NCI-H1105 treated with DMSO at 0.1 percent for 48 hours (cell line): ENCODE results near the gene SLC8A1.
"Not testable (repeated sequence)": the region's sequence is repeated elsewhere in the genome, so short reads cannot be mapped to it uniquely, and the experiment has no call there.

Source experiments
- DNase-seq: peaks from one replicate; lab custom pipeline; 2025; lab: John Stamatoyannopoulos, UW

The SLC8A1 gene

DNA sequence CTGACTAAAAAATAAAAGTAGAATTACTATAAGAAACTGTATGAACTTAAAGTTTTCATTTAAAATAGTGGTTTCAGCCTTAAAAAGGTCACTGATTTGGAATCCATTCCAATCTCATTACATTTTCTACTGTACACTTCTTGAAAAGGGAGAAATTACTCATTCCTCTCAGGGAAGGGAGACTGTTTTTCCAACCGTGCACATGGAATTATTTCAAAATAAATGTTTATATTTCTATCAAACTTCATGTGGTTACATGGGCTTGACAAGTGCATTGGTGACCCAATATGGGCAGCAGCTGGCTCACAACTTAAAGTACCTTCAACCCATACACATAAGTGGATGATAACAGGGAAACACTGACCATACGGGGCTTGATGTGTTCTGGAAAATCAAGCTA lies 348.3 kb downstream of the SLC8A1 start:
- DNase-seq = no peak

DNA sequence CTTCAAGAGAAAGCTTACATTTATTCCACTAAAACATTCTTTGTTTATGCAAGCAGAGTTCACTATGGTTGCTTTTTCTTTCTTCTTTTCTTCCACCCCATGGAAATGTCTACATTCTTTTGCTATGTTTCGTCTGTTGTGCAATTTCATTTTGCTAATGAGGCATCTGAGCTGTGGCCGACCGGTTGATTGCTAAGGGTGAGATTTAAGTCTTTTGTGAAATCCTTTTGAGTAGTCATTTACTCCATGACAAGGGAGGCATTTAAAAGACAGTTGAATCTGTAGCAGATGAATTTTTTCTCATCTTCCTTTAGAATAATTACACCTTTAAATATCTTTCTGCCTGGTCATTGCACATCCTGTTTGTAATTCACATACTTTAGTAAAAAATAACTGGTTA lies 348.7 kb downstream of the SLC8A1 start:
- DNase-seq = no peak

DNA sequence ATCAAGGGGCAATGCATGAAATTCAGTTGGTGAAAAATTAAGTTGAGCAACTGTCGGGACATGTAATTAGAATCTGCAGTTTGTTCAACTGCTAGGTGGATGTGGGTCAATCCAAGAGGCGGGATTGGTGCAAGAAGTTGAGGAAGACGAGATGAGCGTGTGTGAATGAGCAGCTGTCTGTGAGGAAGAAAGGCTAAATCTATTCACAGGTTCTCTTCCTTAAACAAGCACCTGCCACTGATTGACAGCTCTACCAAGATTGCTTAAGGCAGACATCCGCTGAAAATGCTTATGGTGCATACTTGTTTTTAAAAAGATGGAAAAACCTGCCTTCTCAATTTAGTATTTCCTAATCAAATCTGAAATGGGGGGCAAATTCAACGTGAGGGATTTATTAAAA lies 349.4 kb downstream of the SLC8A1 start:
- no peak for DNase-seq

DNA sequence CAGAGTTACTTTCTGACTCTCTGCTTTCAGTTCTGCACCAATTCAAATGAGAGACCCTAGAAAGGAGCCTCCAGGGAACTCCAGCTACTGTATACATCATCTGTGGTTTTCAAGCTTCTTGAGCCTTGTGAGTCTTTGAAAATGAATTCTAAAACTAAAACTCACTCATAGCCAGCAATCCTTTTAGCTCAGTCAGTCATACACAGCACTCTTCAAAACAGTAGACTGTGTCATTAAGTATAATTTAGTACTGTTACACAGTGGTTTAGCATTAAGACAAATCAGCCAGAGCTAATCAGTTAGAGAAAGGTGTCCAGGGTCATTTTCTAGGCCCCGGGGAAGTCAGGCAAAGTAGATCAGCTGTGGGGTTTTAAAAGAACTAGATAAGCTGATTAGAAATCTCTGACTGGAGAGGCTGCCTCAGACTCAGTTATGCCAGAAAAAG lies 350.7 kb downstream of the SLC8A1 start:
- DNase-seq = no peak

DNA sequence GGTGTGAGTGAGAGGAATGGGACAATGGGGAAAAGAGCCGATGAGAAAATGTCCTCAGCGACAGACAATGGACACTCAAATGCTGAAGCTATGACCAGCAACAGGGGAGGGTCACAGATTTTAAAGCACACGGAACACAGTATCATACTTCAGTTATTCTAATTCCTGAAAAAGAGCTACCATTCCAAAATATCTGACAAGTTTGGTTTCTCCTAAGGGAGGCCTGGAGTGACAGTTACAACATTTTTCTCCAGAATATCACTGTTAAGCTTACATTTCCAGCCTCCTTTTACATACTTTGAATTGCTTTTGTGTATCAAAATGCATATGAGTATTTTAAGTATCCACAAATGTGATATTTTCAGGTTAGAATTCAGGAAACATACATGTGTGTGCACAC lies 351.2 kb downstream of the SLC8A1 start:
- DNase-seq = no peak

DNA sequence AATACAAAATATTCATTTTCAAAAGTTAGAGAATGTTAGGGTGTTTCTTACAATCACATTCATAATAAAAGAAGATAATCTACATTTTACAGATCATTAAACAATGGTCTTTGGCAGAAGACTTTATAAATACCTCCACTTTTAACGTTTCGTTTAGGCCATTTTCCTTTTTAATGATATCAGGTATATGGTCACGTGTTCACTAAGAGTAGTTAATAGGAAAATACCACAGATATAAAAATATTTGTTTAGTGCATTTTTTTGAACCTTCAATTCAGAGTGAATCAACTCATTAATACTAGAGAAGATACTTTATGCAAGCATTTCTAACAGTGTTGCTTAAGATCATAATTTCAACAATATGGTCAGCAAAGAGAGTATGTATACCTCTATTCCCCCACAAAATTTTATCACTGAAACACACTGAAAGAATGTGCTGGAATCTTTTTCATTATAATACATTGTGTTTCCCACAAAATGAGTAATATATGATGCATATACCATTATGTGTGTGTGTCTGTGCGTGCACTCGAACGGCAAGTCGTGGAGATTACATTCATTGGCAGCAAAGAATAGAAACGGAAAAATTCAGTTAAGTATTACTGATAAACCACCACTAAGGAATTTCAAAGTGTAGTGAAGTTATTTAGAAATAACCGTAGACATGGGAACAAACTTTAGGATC lies 353.0 kb downstream of the SLC8A1 start:
- DNase-seq = no peak

DNA sequence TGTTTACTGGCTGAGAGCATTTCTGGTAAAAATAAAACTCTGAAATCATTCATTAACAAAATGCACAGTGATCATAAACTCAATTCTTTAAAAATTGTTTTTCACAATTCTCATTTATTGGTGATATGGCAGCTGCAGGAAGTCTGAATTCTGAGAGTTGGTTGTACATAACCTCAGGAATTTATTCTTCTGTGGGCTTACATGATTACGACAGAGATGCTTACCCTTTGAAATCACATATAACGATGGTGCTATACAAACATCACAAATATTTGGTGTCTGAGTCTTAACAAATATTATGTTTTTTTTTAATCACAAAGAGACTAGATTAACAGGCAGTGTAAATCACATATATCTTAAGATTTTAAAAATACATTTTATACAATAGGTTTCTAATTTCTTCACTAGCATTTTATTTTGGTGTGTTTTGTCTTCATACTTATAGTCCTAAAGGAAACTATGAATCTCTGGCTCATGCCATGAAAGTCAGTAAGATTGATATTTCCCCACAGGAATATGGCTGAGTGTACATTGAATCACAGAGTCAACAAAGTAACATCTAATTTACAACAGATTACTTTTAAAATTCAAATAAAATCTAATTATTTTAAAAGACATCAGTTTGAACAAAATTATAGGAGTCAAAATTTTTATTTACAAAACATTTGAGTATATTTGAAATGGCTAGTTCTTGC lies 354.1 kb downstream of the SLC8A1 start:
- DNase-seq = no peak

DNA sequence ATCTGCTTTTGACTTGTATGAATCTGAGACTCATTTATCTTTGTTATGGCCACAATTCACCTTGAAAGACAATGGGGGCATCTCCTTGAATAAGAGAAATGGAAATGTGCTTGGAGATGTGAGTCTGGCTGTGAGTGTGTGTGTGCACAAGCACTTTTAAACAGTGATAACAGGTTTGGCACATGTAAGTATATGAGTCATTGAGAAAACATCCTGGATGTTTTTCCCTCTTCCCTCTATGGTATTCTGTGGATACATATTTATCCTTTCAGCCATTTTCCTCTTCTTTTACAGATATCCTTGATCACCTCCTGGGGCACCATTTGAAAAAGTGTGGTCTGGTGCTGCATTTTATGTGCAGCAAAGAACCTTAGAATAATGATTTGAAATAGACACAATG lies 355.5 kb downstream of the SLC8A1 start:
- DNase-seq = no peak

DNA sequence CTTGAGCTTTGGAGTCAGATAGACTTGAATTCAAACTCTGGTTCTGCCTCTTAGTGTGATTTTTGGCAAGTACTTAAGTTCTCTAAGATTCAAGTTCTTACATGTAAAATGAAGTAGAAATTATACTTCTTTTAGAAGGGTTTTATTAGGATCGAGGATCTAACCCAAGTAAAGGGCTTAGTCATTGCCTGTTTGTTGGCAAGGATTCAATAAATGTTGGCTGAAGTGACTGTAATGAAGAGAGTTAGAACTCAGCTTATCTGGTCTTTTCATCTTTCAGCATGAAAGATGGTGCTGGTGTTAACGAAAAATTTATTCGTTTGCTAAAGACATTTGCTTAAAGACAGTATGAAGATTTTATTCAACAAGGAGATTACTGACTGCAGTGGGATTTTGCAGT lies 356.9 kb downstream of the SLC8A1 start:
- DNase-seq = peak; percentile 78

DNA sequence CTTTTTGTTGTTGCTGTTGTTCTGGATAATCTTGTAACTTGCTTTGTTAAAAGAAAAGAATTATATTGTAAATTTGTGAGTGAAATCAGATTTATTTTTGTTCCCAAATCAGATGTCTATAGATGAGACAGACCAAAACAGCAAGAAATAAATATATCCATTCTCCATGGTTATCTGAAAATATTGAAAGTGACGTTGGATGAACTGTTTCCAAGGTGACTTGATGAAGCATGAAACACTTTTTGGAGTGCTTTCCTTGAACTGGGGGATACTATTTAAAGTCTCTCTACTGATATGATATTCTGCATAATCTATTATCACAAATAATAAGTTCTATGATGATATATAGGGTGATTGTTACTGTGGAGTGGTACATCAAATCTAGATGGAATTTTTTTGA lies 357.4 kb downstream of the SLC8A1 start:
- no peak for DNase-seq

DNA sequence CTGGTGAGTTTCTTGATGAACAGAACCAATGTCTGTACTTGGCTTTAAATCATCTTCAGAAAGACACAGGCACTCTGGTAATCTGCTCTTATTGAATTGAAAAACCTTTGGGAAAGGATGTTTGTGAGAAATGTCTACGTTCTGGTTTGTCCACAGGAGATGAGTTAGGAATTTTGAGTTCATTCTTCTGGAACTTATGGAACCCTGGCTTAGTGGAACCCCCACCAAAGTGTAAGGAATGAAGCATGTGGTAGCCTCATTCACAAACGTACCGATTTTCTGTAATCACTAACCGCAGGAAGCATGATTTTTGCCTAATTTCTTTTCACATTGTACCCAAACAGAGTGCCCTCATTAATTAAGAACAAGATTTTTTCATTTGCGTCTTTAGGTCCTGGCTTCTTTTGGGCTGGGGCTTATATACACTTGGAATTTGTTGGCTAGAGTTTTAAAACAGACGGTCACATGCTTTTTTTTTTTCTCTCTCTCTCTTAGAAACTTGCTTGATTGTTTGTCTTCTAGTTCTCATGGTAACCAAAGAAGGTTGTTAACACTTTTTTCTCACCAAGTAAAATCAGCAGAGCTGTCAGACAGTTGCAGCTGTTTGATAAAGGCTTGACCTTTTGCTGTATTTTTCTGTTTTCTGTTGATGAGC lies 358.7 kb downstream of the SLC8A1 start:
- no peak for DNase-seq

DNA sequence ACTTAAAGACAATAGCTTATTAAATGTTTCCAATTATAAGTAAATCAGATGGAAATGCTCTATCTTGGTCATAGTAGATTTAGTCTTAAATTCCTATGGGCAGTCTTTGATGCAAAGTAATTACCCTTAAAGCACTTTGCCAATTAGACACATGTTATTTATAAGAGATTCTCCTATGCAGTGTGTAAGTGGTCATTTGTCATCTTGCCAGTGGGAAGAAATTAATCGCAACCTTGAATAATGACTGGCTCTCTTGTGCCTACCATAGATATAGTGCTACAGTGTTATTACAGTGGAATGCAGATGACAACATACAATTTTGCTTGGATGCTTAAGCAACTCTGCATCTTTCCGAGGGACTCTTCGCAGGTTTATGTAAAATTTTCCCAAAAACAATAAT lies 361.8 kb downstream of the SLC8A1 start:
- no peak for DNase-seq

DNA sequence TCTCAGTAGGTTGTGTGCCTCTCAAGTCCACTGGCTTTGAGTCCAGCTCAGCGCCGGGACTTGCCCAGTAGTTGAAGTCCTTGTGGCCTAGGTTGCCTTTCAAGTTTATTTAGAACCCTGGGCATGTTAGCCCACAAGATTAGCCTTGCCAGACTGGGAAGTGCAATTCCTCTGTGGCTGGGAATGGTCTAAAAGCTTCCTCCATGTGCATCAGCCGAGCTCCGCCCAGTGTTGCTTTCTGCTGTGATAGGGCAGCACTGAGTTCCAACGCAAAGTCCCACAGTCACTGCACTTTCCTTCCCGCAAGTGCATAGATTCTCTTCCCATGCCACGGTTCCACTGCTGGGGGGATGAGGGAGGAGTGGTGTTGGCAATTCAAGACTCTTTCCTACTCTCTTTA lies 364.0 kb downstream of the SLC8A1 start:
- DNase-seq = no peak

DNA sequence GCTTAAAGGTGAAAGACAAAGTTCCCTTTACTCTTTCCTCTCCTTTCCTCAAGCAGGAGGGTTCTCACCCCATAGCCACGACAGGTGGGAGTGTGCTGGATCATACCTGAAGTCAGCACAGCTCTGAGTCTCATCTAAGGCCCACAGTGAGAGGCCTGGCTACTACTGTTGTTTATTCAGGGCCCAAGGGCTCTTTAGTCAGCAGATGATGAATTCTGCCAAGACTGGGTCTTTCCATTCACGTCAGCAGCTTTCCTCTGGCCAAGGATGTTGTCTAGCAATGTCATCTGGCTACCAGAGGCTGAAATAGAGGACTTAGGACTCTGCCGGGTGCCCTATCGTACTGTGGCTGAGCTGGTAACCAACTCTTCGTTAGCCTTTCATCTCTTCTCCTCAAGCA lies 364.5 kb downstream of the SLC8A1 start:
- no peak for DNase-seq

DNA sequence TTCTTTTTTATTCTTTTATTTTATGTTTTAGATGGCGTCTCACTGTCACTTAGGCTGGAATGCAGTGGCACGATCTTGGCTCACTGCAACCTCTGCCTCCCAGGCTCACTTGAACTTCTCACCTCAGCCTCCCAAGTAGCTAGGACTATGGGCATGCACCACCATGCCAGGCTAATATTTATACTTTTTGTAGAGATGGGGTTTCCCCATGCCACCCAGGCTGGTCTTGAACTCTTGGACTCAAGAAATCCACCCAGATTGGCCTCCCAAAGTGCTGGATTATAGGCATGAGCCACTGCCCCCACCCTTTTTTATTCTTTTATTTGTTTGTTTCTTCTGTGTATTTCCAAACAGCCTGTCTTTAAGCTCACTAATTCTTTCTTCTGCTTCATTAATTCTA lies 366.1 kb downstream of the SLC8A1 start:
- no peak for DNase-seq

DNA sequence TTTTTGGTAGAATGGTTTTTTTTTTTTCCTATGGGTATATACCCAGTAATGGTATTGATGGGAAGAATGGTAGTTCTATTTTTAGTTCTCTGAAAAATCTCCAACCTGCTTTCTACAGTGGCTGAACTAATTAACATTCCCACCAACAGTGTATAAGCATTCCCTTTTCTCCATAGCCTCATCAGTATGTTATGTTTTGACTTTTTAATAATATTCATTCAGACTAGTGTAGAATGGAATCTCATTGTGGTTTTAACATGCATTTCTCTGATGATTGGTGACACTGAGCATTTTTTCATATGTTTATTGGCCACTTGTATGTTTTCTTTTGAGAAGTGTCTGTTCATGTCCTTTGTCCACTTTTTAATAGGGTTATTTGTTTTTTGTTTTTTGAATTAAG lies 378.6 kb downstream of the SLC8A1 start:
- DNase-seq = not testable (repeated sequence)

DNA sequence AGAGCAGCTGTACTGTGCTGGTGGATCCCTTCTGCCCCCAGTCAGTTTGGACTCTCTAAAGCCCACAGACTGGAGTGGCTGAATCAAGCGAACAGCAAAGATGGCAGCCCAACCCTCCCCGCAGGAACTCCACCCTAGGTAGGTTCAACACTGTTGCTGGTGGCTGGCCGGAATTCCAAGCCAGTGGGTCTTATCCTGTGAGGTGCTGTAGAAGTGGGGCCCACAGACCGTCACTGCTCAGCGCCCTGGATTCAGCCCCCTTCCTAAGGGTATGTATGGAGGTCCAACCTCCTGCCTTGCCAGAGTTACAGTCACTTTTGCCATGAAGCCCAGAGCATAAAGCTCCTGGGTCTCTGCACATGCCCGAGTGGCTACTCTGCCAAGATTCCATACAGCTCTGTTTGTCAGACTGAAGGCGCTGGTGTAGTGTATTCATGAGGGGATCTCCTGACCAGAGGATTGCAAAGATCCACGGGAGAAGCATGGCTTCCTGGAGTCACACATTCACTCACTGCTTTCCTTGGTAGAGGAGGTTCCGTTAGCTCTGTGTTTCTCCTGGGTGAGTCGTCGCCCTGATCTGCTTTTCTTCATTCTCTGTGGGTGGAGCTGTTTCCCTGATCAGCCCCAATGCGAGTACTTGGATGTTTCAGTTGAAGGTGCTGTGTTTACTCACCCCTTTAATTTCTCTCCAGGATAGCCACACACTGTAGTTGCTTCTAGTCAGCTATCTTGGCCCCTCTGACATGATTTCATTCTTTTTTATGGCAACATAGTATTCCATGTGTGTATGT lies 379.3 kb downstream of the SLC8A1 start:
- no peak for DNase-seq

DNA sequence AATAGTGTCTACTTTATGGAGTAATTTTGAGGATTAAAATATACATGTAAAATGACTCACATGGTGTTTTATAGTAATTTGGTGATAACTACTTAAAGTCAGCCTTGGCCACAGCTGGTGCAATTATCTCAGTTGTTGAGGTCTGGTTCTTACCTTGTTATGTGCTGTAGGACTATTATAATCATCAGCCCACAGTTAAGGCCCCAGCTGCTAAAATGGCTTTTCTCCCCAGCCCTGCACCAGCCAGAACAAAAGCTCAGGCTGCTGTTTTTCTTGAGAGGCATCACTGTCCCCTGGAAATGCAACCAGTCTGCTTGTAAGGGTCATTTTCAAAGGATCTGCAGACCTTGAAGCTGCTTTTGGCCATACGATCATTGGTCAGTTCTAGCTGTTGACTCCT lies 389.5 kb downstream of the SLC8A1 start:
- DNase-seq = no peak

DNA sequence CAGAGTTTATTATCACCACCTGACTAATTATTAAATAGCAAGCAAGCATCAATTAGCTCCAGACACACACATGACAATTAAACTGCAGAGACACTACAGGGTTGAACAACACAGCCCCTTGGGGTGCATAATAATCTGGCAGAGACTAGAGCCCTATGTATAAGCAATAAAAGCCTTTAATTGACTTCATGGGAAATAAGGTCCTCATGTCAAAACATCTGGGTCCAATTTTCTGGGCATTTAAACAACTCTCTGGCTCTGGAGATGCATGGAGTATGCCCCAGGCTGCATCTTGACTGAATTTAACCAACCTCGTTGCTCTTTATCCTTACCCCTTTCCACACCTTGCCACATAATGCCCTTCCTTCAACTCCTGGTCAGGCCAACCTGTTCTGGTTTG lies 402.1 kb downstream of the SLC8A1 start:
- peak; percentile 79 for DNase-seq

DNA sequence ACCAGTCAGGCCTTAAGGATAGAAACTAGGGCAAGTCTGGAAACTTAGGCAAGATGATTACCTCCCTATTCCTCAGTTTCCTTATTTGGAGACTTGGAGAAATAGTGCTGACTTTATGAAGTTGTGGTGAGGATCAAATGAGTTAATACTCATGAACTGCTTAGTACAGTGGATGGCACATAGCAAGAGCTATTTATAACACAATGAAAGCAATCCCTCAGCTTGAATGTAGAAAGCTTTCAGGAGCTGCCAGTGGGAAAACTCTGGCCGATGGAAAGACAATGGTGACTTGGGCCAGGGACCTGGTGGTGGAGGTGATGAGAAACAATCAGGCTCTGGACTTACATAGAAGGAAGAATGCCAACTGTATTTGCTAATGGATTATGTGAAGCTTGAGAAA lies 403.4 kb downstream of the SLC8A1 start:
- no peak for DNase-seq

DNA sequence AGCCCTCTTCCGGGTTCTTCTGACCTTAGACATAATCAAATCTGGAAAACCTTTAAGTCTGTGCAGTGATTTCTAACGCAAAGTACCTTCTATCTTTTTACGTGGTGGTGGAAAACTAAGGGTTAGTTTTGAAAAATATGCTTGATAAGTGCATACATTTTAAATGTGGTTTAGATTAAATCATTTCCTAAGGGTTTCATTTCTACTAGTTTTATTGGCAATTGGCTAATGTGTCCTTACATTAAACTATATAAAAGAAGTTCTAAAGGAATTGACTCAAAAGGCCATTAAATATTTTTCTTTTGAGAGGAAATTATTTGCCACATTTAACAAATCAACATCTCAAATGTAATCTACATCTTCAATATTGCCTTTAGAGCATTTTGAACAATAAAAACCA lies 404.5 kb downstream of the SLC8A1 start:
- DNase-seq = no peak
